ENCODE measurements around the gene SLC2A6.

The SLC2A6 gene

GRCh38 chr9:133516256-133516960 lies 37.5 kb upstream of the SLC2A6 start:
- DNase-seq (ENCODE audit: insufficient read length, low spot score) (no peak), FAIRE-seq (no peak)

- no peak for FAIRE-seq
- no peak for DNase-seq (ENCODE audit: insufficient read length, low spot score)
Observed at GRCh38 chr9:133515615-133516255, 36.8 kb upstream of the SLC2A6 start.

GRCh38 chr9:133515240-133515610 lies 36.3 kb upstream of the SLC2A6 start:
- FAIRE-seq (no peak), DNase-seq (ENCODE audit: insufficient read length, low spot score) (no peak)

GRCh38 chr9:133514460-133515239 lies 35.8 kb upstream of the SLC2A6 start:
- no peak for DNase-seq (ENCODE audit: insufficient read length, low spot score)
- no peak for FAIRE-seq

GRCh38 chr9:133513214-133514100 lies 34.6 kb upstream of the SLC2A6 start:
- no peak for DNase-seq (ENCODE audit: insufficient read length, low spot score)
- no peak for FAIRE-seq

GRCh38 chr9:133512253-133513213 lies 33.6 kb upstream of the SLC2A6 start:
- DNase-seq (ENCODE audit: insufficient read length, low spot score) (no peak), FAIRE-seq (no peak)

DNA sequence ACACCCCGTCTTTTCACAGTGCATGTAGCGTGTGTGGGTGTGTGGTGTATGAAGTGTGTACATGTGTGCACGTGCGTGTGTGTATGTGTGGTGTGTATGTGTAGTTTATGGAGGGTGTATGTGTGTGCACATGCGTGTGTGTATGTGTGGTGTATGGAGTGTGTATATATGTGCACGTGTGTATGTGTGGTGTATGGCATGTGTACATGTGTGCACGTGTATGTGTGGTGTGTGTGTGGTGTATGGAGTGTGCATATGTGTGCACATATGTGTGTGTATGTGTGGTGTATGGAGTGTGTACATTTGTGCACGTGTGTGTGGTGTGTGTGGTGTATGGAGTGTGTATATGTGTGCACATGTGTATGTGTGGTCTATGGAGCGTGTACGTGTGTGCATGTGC lies 32.7 kb upstream of the SLC2A6 start:
- no peak for FAIRE-seq
- no peak for DNase-seq (ENCODE audit: insufficient read length, low spot score)

DNA sequence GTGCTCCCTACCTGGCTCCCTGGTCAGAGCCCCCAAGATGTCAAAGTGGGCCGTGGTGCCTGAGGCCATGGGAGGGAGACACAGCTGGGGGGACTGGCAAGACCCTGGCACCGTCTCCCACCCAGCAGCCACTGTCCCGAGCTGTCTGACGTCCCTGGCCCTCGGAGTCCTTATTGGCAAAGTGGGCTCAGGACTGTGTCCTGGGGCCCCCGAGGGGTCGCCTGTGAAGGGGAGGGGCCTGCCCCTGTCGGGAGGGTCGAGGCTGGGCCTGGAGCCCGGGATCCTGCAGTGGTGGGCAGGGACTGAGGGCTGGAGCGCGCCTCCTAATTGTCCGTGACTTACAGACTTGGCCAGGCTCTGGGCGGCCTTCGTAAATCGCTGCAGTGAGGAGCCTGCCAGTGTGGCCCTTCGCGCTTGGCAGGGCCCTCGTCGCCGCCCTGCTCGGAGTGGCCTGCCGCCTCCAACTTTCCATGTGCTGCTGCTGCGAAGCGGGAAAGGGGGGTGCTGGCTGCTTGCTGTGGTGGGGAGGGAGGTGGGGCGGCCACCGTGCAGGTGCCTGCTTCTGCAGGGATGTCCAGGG lies 32.1 kb upstream of the SLC2A6 start:
- no peak for FAIRE-seq
- no peak for DNase-seq (ENCODE audit: insufficient read length, low spot score)

DNA sequence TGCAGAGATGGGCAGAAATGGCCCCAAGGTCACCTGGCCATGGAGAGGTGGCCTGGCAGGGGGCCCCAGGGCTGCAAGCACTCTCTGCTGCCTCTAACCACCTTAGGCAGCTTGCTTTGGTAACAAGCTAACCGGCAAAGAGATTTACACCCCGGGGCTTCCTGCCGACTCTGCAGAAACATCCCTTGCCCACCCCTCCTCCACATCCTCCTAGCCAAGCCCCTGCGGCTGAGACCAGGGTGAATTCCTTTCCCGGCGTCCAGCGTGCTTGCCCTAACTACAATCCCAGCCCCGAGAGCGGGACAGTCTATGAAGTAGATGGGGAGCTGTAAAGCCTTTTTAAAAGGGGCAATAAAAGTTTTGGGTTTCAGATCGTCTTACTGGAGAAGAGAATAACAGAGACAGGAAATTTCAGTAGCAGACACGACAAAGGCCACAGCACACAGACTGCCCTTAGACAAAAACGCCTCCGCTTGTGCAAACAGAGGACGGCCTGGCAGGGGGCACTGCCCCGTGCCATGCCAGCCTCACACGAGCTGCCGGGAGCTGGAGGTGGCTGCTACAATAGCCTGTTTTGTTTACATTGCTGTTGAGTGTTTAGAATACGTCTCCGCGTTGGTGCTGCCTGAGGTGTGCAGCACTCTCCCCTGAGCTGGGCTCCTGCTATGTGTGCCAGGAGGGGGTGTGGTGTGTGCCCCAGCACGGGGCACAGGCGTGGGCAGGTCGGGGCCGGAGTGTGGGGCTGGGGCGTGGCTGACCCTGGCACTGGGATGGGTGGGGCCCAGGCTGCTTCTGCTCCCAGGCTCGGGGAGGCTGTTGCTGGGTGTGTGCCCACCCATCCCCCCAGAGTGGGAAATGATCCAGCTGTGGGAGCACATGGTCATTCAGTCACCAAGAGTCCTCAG lies 30.5 kb upstream of the SLC2A6 start:
- DNase-seq (ENCODE audit: insufficient read length, low spot score) = no peak
- FAIRE-seq = no peak

DNA sequence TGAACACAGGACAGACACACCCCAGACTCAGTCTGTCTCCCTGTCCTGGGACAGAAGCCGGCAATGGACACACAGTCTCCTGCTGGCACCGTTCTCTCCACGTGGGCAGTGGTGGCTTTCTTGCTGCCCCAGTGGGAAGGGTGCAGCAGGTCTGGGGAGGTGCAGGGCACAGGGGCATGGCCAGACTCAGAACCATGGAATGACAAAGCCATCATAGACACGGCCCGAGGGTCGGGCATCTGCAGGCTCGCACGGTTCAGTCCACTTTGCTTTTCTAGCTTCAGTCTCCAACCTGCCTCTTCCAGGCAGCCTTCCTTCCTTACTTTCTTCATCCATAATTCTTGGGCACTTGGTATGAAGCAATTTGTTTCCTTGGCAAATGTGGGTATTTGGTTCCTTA lies 29.1 kb upstream of the SLC2A6 start:
- DNase-seq (ENCODE audit: insufficient read length, low spot score) (no peak), FAIRE-seq (no peak)

- FAIRE-seq (no peak), DNase-seq (ENCODE audit: insufficient read length, low spot score) (no peak)
Observed at GRCh38 chr9:133507246-133507965, 28.5 kb upstream of the SLC2A6 start.

- FAIRE-seq = no peak
- no peak for DNase-seq (ENCODE audit: insufficient read length, low spot score)
Observed at GRCh38 chr9:133506653-133507038, 27.7 kb upstream of the SLC2A6 start.

- DNase-seq (ENCODE audit: insufficient read length, low spot score) (no peak), FAIRE-seq (no peak)
Observed at GRCh38 chr9:133505901-133506652, 27.2 kb upstream of the SLC2A6 start.

GRCh38 chr9:133505186-133505830 lies 26.4 kb upstream of the SLC2A6 start:
- no peak for FAIRE-seq
- DNase-seq (ENCODE audit: insufficient read length, low spot score) = no peak

DNA sequence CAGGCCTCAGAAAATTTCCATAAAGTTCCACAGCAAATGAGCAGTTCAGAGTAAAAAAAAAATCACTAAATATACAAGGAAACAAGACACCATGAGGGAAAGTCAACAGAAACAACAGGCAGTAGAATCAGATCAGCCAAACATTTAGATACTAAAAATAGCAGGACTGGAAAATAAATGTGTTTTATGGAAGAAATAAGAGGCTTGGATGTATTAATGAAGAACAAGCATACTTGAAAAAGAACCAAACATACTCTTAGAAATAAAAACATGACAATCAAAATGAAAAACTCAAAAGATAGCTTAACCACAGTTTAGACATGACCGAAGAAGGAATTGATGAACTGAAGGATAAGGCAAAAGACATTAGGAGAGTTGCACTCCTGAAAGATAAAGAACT lies 23.2 kb upstream of the SLC2A6 start:
- no peak for FAIRE-seq

GRCh38 chr9:133499892-133500270 lies 21.0 kb upstream of the SLC2A6 start:
- DNase-seq (ENCODE audit: insufficient read length, low spot score) = no peak
- FAIRE-seq = no peak

More for the DNA sequence above, 23.2 kb upstream of the SLC2A6 start:
- DNase-seq (ENCODE audit: insufficient read length, low spot score) = no peak

All from GM19239 (cell line).